Activated CD8-positive, alpha-beta T cell treated with anti-CD3 and anti-CD28 coated beads for 36 hours (primary cell): ENCODE data around the gene NPRL2. TPM values are rescaled to one million over a fixed set of nuclear protein-coding genes. Genes with fewer than 3 reads are reported as not detected.
A peak's percentile ranks its signal among the peaks of the same experiment; 100 is the strongest.

ENCODE experiments used
- ATAC-seq: fragments of 200-7000 bp; cut with Tn5 transposase; one replicate; pipeline ENCODE4 v1.10.0; 2021; ENCODE audit warnings: mild to moderate bottlenecking, moderate library complexity
- CTCF ChIA-PET: fragments of 350-600 bp; sonication (Branson Sonifier 250); formaldehyde crosslinking; loops from one replicate; lab custom pipeline; 2021; ENCODE audit warnings: antibody characterized with exemption; lab: Charles Lee
- POLR2A ChIA-PET: fragments of 350-600 bp; sonication (Branson Sonifier 250); formaldehyde crosslinking; loops from one replicate; lab custom pipeline; 2021; ENCODE audit warnings: antibody characterized with exemption; lab: Charles Lee
- DNase-seq: peaks from one replicate; pipeline ENCODE4 v3.0.0-alpha.2; 2020
- H3K27ac Mint-ChIP-seq: one replicate; pipeline ENCODE4 v1.8.0; 2021; ENCODE audit warnings: mild to moderate bottlenecking, mixed read lengths
- H3K27me3 Mint-ChIP-seq: one replicate; pipeline ENCODE4 v1.8.0; 2021; ENCODE audit warnings: mixed read lengths
- H3K36me3 Mint-ChIP-seq: one replicate; pipeline ENCODE4 v1.8.0; 2021; ENCODE audit warnings: low read depth, mixed read lengths
- H3K4me1 Mint-ChIP-seq: one replicate; pipeline ENCODE4 v1.8.0; 2021; ENCODE audit warnings: low read depth, mixed read lengths
- H3K4me3 Mint-ChIP-seq: one replicate; pipeline ENCODE4 v1.8.0; 2021; ENCODE audit warnings: mild to moderate bottlenecking, moderate library complexity, mixed read lengths
- H3K9me3 Mint-ChIP-seq: one replicate; pipeline ENCODE4 v1.8.0; 2021; ENCODE audit warnings: mixed read lengths
- CTCF ChIP-seq: fragments of 200-600 bp; IDR thresholded peaks from one replicate; pipeline ENCODE4 v1.8.0; 2022; ENCODE audit warnings: antibody characterized with exemption, mild to moderate bottlenecking
- intact Hi-C: fragments of 100-400 bp; cut with micrococcal nuclease; formaldehyde crosslinking; loops from one replicate; pipeline ENCODE4 v1.10.0; 2022
- total RNA-seq, 2 experiments: library from RNA; stranded (reverse); gene quantifications; one replicate each; pipeline ENCODE4 v1.2.3, GENCODE V29; 2021

NPRL2 gene
- total RNA-seq, 2 experiments from 2014 or later, result 41.3 to 44.7 TPM

DNA sequence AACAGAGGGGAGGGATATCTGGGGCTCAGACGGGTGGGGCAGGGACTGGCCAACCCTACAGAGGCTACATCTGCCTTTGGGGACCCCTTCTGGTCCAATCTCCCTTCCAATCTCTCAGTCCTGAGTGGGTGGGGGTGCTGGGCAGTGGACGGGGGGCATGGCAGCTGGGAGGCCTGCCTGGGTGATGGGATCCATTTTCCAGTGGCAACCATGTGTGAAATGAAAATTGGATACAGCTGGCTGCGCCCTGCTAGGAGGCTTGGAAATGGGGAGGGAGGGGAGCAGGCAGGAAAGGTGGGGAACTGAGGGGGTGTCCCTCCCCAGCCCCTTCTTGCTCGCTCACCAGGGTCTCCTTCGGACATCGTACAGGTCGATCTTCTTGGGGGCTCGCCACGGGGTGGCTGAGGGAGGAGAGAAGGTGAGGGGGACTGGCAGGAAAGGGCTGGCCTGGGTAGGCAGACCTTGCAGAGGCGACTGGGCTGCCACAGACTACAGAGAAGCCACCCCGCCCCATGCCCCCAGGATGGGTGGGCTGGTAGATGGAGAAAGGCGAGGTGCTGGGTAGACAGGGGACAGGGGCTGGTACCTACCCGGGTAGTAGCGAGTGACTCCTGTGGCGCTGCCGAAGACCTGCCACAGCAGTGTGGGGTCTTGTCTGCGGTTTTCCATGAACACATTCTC lies 30.0 kb upstream of the NPRL2 start:
- ATAC-seq, result no peak
- ChIA-PET CTCF (interaction anchor here (1.1 to 1.2 kb wide), 3 partner anchors 138 to 296 kb away, joined by 3 to 5 read pairs (median 4); no protein-coding TSS in a partner anchor), POLR2A (no interaction called here)
- Mint-ChIP-seq H3K27ac (no peak overlapping the region), H3K4me1 (no peaks in the 10 kb centered on the region), H3K36me3 (no peaks in the 10 kb centered on the region), H3K9me3 (no peaks in the 10 kb centered on the region), H3K27me3 (no peaks in the 10 kb centered on the region), H3K4me3 (no peak overlapping the region)
- no peak for DNase-seq
- no peak for TF ChIP-seq CTCF
- intact Hi-C loops, result no loop called here

DNA sequence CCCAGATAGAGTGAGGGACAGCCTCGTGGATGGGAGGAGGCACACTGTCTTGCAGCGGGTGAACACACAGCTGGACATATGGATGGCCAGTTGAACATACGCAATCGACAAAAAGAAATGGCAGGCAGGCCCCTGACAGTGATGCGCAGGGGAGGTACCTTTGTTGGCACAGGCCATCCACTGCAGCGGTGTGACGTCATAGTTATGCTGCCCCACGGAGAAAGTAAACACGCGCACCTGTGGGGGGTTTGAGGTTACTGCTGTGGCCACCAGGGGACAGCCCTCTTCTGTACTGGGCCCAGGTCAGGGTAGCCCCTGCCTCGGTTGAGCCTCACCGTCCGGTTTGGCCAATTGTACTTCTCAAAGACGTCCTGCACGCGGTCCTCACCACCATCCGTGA lies 28.2 kb upstream of the NPRL2 start:
- Mint-ChIP-seq H3K4me3 (no peak overlapping the region), H3K27ac (no peak overlapping the region), H3K4me1 (no peaks in the 10 kb centered on the region), H3K36me3 (no peaks in the 10 kb centered on the region), H3K27me3 (no peaks in the 10 kb centered on the region), H3K9me3 (no peaks in the 10 kb centered on the region)
- ChIA-PET CTCF (no interaction called here), POLR2A (no interaction called here)
- no peak for ATAC-seq
- intact Hi-C loops, result no loop called here
- DNase-seq, result no peak
- TF ChIP-seq CTCF, result no peak

DNA sequence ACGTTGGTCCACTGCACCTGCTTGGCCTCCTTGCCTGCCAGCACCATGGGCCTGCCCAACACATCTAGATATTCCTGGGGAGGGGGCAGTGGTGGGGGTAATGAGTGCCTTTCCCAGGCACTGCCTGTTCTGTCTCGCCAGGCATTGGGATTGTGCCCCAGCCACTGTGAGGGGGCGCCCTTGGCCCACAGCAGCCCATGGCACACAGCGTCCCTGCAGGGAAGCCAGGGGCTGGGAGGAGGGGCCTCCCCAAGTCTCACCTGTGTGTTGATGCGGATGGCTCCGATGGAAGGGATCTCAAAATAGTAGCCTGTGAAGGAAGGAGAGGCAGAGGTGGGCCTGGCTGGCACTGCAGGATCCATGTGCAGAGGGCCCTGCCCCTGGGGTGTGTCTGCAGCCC lies 27.4 kb upstream of the NPRL2 start:
- Mint-ChIP-seq H3K27ac (no peak overlapping the region), H3K4me1 (peaks cover 3% of the 10 kb centered on the region), H3K27me3 (no peaks in the 10 kb centered on the region), H3K36me3 (no peaks in the 10 kb centered on the region), H3K9me3 (no peaks in the 10 kb centered on the region), H3K4me3 (no peak overlapping the region)
- POLR2A ChIA-PET, result no interaction called here
- no peak for ATAC-seq
- CTCF ChIA-PET, result no interaction called here
- no peak for DNase-seq
- intact Hi-C loops, result no loop called here
- no peak for TF ChIP-seq CTCF

GRCh38 chr3:50375258-50375931 lies 24.8 kb upstream of the NPRL2 start:
- no peaks in the 10 kb centered on the region for H3K9me3 Mint-ChIP-seq
- intact Hi-C loops, result no loop called here
- peak; percentile 45 for ATAC-seq
- no peaks in the 10 kb centered on the region for H3K27me3 Mint-ChIP-seq
- no peak overlapping the region for H3K27ac Mint-ChIP-seq
- ChIA-PET CTCF (no interaction called here), POLR2A (no interaction called here)
- H3K4me3 Mint-ChIP-seq, result no peak overlapping the region
- peaks cover 5% of the 10 kb centered on the region for H3K4me1 Mint-ChIP-seq
- no peaks in the 10 kb centered on the region for H3K36me3 Mint-ChIP-seq
- no peak for DNase-seq
- no peak for TF ChIP-seq CTCF
